GM21717 (cell line): Measurements from ENCODE around the gene ETV6.
A peak's percentile ranks its signal among the peaks of the same experiment; 100 is the strongest.

Source experiments
- ATAC-seq: cut with Tn5 transposase; IDR thresholded peaks from one replicate; pipeline ENCODE4 v1.9.1; 2021; ENCODE audit warnings: mild to moderate bottlenecking, moderate library complexity; ENCODE audit not compliant: unreplicated experiment

The ETV6 gene

DNA sequence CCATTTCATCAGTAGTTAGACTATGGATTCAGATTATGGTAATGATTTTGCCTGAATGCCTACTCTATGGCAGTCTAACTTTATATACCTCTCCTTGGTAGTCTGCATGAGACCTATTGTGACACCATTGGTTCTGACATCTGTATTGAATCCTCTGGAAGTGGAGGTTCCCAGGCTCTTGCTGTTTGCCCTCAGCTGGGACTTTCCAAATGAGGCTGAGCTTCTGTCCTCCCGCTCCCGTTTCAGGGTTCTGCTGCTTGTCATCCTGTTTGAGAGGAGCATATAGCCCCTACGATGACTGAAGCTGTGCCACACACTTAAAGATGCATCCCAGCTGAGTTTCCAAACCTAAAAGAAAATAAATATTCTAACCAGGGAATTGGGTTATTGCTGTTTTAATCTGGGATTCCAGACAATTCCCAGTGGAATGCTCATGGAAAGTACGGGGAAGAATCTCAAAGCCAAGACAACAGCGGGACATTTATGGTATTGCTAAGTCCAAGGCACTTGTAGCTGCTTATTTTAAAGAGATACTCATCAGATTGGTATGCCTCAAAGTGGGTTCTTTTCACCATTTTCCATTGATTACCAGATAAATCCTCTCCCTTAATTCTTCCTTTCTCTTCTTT lies 105.9 kb downstream of the ETV6 start:
- ATAC-seq, result no peak

DNA sequence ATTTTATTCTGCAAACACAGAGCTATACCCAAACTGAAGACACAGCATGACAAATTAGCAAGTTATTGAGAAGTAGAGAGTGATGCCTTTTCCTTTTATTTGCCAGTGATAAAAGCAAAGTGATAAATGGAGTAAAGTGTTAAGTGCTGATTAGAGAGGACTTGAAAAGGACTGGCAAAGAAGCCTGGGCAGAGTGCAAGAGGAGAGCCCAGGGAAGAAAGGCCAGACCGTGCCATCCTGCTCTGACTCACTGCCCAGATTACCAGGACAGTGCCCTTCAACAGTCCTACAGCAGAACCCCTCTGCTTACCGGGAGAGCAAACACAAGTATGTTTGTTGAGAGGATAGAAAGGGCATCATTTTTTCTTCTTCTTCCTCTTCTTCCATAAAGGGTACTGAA lies 106.5 kb downstream of the ETV6 start:
- ATAC-seq, result no peak

DNA sequence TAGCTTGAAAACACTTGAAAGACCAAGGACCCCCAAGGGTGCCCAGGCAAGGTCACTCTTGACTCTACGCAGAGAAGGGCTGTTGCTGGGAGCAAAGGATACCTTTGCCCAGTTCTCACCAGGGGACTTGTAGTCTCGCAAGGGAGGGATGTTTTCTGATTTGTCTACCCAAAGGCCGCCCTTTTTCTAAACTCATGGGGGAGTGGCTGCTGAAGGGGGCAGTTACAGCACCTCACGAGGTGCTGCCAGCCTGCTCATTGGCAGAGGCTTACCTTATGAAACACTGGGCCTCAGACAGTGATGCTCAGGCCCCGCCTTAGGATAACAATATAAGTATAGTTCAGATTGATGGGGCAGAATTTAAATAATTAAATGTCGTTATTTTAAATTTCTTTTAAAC lies 107.0 kb downstream of the ETV6 start:
- ATAC-seq, result no peak

DNA sequence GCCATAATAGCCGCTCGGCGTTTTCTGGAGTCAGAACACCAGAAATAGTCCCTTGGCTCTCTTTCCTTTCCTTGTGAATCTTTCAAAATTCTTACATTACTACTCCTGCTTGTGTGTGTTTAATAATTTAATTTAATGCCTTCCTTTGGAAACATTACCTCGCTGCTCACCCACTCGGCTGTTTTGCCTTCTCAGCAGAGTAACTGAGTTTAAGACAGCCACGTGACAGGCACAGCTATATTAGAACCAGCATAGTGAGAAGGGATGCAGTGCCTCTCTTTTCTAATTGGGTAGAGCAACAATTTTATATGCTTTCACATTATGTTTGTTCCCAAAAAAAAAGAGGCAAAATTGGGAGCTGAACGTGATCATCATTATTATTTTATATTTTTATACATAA lies 107.6 kb downstream of the ETV6 start:
- ATAC-seq, result no peak

DNA sequence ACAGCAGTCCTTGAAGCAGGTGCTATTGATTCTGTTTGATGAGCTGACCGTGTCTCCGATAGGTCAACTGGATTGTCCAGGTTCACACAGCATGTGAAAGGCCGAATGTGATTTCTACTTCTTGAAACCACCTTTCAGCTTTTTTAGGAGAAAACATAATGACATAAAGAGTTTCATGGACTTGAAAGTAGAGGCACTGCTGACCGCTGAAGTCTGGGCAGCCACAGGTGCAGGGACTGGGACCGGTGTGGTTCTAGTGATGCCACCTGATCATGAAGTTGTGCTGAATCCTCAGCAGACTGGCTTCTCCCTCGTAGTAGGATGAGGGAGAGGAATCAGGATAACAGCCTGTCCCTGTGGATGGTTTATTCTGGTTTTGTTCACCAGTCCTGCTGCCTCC lies 108.1 kb downstream of the ETV6 start:
- no peak for ATAC-seq

DNA sequence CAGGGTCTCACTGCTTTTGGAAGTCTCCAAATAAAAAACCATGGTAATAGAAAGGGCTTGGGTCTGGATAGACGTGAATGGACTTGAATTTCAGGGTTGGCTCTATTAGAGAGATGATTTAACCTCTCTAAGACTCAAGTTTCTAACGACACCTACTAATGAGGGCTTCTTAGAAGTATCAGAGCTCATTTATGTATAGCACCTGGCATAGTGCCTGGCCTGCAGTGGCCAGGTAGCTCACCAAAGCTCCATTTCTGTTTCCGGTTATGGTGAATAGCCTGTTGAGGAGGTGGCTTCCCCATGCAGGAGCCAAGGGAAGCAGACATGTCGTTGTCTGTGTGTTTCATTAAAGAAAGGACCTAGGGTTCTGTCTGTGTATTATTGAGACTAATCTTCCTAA lies 108.6 kb downstream of the ETV6 start:
- ATAC-seq, result no peak

DNA sequence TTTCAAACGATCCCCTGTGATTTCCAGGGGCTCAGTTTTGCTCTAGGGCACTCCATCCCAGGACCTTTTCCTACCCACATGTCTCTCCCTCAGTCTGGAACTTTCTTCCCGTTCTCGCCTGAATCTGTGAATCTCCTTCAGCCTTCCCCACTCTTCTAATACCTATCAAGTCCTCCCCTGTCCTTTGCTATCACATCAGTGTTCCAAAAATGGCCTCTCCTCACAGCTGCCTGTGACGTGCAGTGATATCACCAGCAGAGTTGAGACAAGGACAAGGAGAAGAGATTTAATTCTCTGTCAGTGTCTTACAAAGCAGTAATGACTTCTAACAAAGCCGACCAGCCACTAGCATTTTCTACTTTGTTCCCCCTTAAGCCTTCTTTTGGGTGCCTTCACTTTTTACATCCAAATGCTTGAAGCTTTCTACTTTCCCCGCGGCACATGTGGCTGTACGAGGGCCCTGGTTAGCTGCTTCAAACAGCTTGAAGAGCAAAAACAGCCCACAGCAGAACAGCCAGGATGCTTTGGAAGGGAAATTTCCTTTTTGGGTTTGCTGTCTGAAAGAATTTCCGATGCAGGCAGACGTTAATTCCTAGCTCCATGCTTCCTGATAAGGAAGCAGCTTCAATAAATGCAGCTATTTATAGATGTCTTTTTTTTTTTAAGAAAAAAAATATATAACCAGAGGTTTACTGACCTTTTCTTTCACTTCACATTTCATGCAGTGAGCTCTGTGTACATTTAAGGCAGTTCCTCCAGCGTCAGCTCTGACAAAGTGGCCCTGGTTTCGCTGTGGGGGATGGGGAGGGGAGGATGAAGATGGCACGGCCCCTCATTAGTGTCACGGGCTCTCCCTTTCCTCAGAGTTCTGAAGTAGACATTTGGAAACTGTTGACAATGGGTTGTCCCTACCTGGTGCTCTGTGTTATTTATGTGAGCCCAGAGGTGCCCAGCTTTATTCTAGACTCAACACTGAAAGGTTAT lies 109.3 kb downstream of the ETV6 start:
- ATAC-seq, result peak; percentile 32

DNA sequence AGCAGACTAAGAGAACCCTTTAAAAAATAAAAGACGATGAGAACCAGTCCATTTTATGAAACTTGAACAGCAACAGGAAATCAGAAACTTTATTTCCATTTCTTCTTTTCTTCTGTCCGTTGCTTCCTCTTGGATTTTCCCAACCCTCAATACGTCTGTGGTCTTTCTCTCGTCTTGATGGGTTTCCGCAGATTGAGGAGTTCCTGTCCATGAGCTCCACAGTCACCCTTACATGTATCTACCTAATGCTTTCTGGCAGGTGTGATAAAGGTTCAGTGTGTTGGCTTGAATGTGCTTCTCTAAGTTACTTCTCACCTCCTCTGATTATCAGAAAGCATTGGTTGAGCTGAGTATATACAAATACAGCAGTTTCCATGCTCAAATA lies 110.0 kb downstream of the ETV6 start:
- no peak for ATAC-seq

DNA sequence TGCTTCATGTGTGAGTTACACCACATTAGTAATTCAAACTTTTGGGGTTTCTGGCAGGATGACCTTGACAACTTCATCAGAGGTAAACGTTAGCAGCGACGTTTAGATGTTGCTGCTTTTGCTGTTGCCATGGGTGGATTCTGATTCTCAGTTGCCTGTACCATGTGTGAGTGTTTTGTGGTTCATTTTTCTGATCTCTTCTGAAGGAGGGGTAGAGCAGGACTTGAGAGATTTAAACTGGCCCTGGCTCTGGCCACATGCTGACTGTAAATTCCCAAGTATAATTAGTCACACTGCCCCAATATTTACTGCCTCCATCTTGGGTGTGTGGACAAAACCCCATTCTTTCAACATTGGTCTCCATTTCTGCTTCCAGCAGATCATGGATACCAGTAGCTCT lies 110.4 kb downstream of the ETV6 start:
- no peak for ATAC-seq

DNA sequence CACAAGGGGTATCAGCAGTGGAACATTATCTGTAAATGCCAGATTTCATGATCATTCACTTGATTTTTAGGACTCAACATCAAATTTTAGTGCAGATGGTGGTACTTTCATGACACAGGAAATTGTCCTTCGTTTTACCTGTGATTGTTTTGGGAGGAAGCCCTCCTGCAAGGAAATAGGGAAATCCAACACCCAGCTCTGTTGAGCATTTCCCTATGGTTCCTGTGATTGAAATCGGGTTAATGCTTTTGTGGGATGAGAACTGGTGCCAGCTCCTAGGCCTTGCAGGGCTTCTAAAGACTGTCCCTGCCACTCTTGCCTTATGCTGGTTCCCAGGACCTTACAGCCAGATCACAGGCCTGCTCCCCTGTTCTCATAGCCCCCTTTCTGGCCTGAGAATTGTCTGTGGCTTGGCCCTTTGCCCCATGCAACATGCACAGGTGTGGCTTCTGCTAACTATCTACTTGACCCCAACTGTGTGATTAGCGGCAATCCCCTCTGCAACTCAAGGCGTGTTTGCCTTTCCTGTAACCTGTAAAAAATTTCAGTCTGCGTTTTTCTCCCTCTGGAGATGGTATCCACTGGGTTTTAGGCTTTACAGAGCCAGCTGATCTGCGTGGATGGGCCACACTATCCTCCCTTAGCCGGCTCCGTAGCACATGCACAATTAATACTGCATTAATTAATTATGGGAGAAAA lies 112.5 kb downstream of the ETV6 start:
- peak; percentile 50 for ATAC-seq

DNA sequence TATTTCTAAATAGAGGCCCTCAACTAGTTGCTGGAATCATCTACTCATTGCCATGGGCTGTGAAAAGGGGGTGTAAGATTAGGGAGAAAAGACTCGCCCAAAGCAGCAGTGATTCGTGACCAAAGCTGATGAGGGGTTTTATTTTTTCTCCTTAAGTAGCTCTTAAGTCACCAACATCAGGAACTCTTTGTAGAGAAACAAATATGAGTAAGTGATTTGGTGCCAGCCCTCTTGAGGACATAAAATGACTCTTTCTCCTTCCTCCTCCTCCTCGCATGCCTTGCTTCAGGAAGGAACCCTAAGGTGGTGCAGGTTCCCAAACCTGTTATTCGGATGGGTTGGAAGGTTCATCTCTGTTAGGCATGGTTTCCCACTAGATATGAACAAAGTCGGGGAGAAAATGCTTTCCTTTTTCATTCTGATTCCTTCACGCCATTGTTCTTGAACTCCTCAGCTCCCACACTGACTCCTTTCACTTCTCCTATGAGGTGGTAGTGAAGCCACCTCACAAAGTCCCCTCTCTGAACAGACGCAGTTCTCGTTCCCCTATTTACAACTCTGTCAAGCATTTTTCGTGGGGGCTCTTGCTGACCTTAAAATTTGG lies 113.4 kb downstream of the ETV6 start:
- no peak for ATAC-seq

DNA sequence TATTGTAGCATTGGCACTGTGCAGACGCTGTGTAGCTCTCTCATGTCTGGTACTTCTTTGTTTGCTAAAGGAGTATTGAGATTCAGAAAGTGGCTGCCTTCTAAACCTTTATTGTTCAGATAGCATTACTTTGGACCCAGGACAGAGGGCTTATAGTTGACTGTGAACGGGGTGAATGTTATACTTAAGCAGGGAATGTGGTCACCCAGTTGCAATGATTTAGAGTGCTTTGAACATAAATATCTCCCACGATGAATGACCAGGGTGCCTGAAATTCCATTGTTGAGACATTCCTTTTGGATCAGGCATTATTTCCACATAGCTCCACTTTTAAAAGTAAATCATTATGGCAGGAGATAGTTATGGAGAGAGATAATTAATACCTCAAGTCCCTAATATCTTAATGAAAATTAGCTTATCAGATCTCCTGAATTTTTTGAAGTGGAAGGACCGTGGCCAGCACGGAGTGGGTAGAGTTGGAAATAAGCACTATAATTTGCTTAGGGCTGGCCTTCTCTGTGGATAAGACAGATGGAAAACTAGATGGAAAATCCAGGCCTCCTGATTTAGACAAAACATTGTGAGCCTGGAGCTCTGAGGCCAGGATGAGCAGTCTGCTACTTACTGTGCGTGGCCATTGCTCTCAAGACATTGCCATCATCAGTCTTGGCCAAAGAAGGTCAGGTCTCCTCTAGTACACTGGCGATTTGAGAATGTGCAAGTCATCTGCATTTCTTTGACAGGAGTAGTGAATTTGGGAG lies 114.5 kb downstream of the ETV6 start:
- no peak for ATAC-seq

DNA sequence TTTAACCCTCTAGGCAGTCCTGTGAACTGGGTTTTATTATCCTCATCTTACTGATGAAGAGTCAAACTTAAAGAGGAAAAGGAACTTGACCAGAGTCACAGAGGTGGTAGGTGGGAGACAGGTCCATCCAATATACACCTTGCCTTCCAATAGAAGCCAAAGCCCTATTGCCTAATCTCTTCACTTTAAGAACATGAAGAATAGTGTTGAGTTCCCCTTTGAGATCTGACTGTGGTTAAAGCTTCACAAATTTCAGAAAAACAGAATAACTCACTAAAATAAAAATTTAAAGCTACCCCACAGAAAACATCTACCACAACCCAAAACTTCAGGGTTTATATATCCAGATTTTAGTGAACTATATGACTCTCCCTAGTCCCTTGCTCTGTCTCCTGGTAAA lies 115.4 kb downstream of the ETV6 start:
- ATAC-seq, result no peak

DNA sequence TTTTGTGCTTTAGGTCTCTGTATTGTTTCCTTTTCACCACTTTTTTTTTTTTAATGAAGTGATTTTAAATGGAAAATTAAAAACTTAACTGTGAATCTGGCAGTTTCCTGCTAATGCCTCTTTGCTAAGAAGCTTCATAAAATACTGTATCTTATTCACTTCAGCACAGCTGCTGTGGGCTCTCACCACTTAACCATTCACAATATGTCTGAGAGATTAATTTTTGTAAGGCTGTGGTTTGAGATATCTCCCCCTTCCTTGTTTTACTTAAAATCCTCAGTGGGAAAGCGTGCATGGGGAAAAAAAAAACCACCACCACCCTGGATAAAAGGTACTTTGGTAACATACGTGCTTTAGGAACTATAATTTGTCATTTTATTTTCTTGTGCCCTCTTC lies 115.9 kb downstream of the ETV6 start:
- ATAC-seq, result no peak

DNA sequence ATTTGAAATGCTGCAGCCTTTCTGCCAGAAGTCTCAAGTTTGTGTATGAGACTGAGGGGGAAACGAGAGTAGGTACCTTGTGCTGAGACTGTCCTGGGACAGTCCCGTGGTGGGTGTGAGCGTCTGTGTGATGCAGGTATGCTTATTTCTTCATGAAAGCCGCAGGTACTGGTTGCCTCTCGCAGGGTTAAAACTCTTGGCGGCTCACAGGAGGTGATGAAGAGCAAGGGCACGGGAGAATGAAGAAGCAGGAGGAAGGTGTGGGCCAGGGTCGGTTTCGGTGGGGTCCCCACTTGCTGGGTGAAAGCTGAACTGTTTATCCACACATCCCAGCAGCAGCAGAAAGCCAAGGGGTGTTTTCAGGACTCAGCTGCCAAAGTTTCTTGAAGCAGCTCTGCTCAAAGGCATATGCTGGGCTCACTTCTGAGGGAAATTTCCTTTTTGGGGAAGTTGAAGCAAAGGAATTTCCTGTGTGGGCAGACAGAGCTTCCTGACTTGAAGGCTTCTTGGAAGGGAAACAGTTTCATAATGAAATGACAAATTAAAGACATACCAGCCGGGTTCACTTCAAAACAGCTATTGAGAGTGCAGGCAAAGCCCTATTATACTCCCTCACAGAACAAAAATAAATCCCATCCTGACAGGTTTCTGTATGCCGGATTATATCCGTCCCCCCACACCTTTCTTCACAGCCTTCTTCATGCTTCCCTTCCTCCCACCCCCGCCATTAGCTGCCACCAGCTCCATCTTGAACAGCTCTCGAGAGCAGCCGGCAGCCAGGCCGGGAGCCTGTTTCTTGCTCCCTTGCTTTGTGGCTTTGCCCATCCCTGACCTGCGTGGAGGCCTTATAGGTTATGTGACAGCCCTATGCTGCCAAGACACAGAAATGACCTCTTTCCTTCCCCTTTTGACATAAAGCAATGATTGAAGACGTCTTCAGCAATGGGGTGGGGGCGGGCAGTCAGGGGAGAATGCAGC lies 116.6 kb downstream of the ETV6 start:
- ATAC-seq, result peak; percentile 56

DNA sequence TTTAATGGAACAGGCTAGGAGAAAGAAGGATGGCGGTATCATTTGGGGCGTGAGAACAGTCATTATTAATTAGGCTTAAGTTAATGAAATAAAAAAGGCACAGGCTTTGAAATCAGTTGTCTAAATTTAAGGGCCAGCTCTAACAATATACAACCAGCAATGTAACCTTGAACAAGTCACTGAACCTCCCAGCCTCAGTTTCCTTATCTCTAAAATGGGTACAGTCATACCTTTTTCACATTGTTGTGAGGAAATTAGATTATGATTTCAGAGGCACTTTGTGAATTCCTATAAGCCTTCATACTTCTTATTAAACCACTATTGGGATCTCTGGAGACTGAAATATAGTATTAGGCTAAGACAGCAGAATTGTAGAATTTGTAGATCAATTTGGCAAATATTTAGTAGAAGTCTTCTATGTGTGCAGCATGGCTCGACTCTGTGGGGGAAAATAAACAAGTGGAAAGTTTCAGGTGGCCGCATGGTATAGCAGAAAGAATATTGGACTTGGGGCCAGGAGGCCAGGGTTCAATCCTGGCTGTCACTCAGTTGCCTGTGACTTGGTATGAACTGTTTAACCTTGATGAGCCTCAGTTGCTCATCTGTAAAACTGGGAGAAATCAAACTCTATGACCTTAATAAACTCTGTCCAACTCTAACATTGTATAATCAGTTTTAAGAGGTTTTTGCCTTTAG lies 117.7 kb downstream of the ETV6 start:
- ATAC-seq, result no peak

DNA sequence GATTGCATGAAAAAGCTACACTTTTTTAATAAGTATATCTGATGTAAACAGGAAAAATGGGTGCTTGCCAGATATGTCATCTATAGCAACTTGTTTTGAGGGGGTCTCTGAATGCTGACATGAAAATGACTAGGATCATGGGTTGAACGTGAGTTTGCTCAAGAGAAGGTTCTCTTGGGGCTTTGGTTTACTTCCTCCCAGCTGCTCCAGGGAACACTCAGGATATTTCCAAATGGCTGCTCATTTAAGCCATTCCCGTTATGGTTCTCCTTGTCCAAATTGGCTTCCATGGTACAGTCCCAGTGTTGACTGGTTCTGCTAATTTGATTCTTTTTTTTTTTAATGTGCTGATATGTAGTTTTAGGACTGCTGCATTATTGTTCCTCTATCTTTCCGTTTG lies 118.3 kb downstream of the ETV6 start:
- ATAC-seq, result no peak

DNA sequence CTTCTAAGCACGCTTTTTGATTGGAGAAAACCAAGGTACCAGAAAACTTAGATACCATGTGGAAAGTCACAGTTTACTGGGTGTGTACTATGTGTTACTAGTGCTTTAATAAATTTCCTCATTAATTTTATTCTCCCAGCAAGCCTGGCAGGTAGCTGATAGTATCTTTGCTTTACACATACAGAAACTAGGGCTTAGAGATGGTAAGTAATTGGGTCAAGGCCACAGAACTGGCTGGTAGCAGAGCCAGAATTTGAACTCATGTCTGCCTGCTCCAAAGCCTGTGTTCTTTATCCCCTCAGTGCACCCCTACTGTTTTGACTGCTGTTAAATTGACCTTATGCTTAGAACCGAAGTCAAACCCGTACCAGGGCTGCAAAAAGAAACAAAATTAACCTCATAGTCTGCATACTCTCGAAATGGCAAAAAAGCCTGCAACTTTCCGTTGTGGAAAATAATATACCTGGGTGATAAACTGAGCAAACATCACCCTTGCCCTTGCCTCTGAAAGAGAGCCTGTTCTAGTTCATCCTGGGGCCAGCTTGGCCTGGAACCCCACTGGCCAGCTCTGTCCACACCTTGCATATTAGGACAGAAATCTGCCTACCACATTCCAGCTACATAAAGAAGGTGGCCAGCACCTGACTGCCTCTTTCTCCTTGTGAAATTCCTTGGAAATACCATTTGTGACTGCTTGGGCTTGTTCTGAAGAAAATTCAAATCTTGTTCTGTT lies 118.9 kb downstream of the ETV6 start:
- no peak for ATAC-seq
